Uterus (tissue), 4 donors: ENCODE measurements around the gene SVIL. TPM values are rescaled to one million over a fixed set of nuclear protein-coding genes. Genes with fewer than 3 reads are reported as not detected.
"Not testable (repeated sequence)": the region's sequence is repeated elsewhere in the genome, so short reads cannot be mapped to it uniquely, and the experiment has no call there.

Experiments
- DNase-seq, 2 donors: peaks; one replicate each; pipeline ENCODE4 v3.0.0-alpha.2; 2019 to 2020
- H3K27ac ChIP-seq, 2 donors: fragments of 200-600 bp; sonication (generic); 1 replicate in 1 of 2; 2 replicates in 1 of 2; pipeline ENCODE4 v1.5.1; 2016 to 2018
- H3K27me3 ChIP-seq, 2 donors: fragments of 200-600 bp; sonication (generic); one replicate each; pipeline ENCODE4 v1.5.1; 2018 to 2019; ENCODE audit warnings: control low read depth in 1 of 2
- H3K36me3 ChIP-seq, 2 donors: fragments of 200-600 bp; sonication (generic); one replicate each; pipeline ENCODE4 v1.5.1; 2019; ENCODE audit warnings: control low read depth in 1 of 2
- H3K4me1 ChIP-seq, 2 donors: fragments of 200-600 bp; sonication (generic); one replicate each; pipeline ENCODE4 v1.5.1; 2018 to 2019; ENCODE audit warnings: control low read depth in 1 of 2
- H3K4me3 ChIP-seq, 2 donors: fragments of 200-600 bp; sonication (generic); 1 replicate in 1 of 2; 2 replicates in 1 of 2; pipeline ENCODE4 v1.5.1; 2018 to 2019; ENCODE audit warnings: mild to moderate bottlenecking in 1 of 2
- H3K9me3 ChIP-seq, 2 donors: fragments of 200-600 bp; sonication (generic); one replicate each; pipeline ENCODE4 v1.5.1; 2019; ENCODE audit warnings: control low read depth in 1 of 2
- CTCF ChIP-seq, 4 experiments: fragments of 200-600 bp in 2 of 4; fragments of 450-650 bp in 2 of 4; sonication (generic) in 2 of 4; IDR thresholded peaks; one replicate each; pipeline ENCODE4 v1.5.1; 2016 to 2019; ENCODE audit warnings: antibody characterized with exemption in 4 of 4, mild to moderate bottlenecking in 2 of 4, moderate library complexity in 1 of 4
- POLR2A ChIP-seq, 2 donors: fragments of 450-650 bp; IDR thresholded peaks; one replicate each; pipeline ENCODE4 v1.6.1; 2016; ENCODE audit warnings: antibody characterized with exemption in 2 of 2, mild to moderate bottlenecking in 1 of 2, moderate library complexity in 1 of 2
- intact Hi-C: fragments of 100-400 bp; cut with DNase I; formaldehyde crosslinking; loops from one replicate; pipeline ENCODE4 v1.15.1; 2023; ENCODE audit warnings: low total_unique reads
- total RNA-seq, 4 donors: library from RNA; depleted of rRNA in 3 of 4; stranded (reverse); fragments of >200 nt in 3 of 4; gene quantifications; one replicate each; pipeline versions ENCODE4 v1.1.0 to v1.2.4, GENCODE V29; 2014 to 2023
- donor health status: DM: yes; HTN: yes; CAD: no.

The SVIL gene
- total RNA-seq, 4 donors from 2014 or later: 108 to 316 (median 209) TPM

- H3K27ac ChIP-seq: peak overlapping the region; percentile 67 to 97
- H3K4me3 ChIP-seq: no peak overlapping the region
- peaks cover 4 to 17% of the 10 kb centered on the region in 2 donors for H3K4me1 ChIP-seq
- H3K9me3 ChIP-seq: no peaks in the 10 kb centered on the region
- no peak for DNase-seq
- intact Hi-C loops: no loop called here
- H3K36me3 ChIP-seq: no peaks in the 10 kb centered on the region
- no peaks in the 10 kb centered on the region for H3K27me3 ChIP-seq
- no peak for TF ChIP-seq POLR2A (IDR thresholded peaks at IDR 0.05)
- TF ChIP-seq CTCF (IDR thresholded peaks at IDR 0.05): no peak
These were observed 5.8 kb downstream of the SVIL start for GRCh38 chr10:29628912-29629526.

- H3K27ac ChIP-seq: peak overlapping the region; percentile 73 to 97
These were observed 6.5 kb downstream of the SVIL start for GRCh38 chr10:29628311-29628710.

GRCh38 chr10:29627201-29628132 lies 7.3 kb downstream of the SVIL start:
- Histone ChIP-seq H3K9me3 (no peaks in the 10 kb centered on the region), H3K36me3 (no peaks in the 10 kb centered on the region), H3K4me3 (no peak overlapping the region), H3K4me1 (peaks cover 4 to 21% of the 10 kb centered on the region in 2 donors), H3K27ac (peak overlapping the region; percentile 73 to 97), H3K27me3 (no peaks in the 10 kb centered on the region)
- TF ChIP-seq CTCF (IDR thresholded peaks at IDR 0.05) (no peak), POLR2A (IDR thresholded peaks at IDR 0.05) (no peak)
- intact Hi-C loops: no loop called here
- DNase-seq: no peak

More at GRCh38 chr10:29628311-29628710, 6.5 kb downstream of the SVIL start:
- no peaks in the 10 kb centered on the region for H3K27me3 ChIP-seq
- TF ChIP-seq POLR2A (IDR thresholded peaks at IDR 0.05) (no peak), CTCF (IDR thresholded peaks at IDR 0.05) (no peak)
- intact Hi-C loops: no loop called here
- no peaks in the 10 kb centered on the region for H3K9me3 ChIP-seq
- no peak overlapping the region for H3K4me3 ChIP-seq
- DNase-seq: no peak
- no peaks in the 10 kb centered on the region for H3K36me3 ChIP-seq
- H3K4me1 ChIP-seq: peaks cover 4 to 17% of the 10 kb centered on the region in 2 donors

GRCh38 chr10:29624357-29624756 lies 10.4 kb downstream of the SVIL start:
- DNase-seq, H3K27me3 ChIP-seq, H3K36me3 ChIP-seq, intact Hi-C loops, H3K4me3 ChIP-seq, H3K9me3 ChIP-seq: not testable (repeated sequence)
- peaks cover 4 to 35% of the 10 kb centered on the region in 2 donors for H3K4me1 ChIP-seq
- H3K27ac ChIP-seq: peak overlapping the region; percentile 73 to 97

- no peak for DNase-seq
- TF ChIP-seq POLR2A (IDR thresholded peaks at IDR 0.05) (no peak), CTCF (IDR thresholded peaks at IDR 0.05) (no peak)
- Histone ChIP-seq H3K36me3 (no peaks in the 10 kb centered on the region), H3K4me3 (no peak overlapping the region), H3K27ac (peak overlapping the region; percentile 73 to 97), H3K4me1 (peaks cover 4 to 35% of the 10 kb centered on the region in 2 donors), H3K9me3 (no peaks in the 10 kb centered on the region), H3K27me3 (no peaks in the 10 kb centered on the region)
- intact Hi-C loops: no loop called here
These were observed 11.0 kb downstream of the SVIL start for GRCh38 chr10:29623797-29624196.
